GM21786 (cell line): ENCODE measurements around the gene RELN.

ENCODE experiments used
- ATAC-seq: cut with Tn5 transposase; IDR thresholded peaks from one replicate; pipeline ENCODE4 v1.9.1; 2021; ENCODE audit not compliant: unreplicated experiment

Gene RELN

DNA sequence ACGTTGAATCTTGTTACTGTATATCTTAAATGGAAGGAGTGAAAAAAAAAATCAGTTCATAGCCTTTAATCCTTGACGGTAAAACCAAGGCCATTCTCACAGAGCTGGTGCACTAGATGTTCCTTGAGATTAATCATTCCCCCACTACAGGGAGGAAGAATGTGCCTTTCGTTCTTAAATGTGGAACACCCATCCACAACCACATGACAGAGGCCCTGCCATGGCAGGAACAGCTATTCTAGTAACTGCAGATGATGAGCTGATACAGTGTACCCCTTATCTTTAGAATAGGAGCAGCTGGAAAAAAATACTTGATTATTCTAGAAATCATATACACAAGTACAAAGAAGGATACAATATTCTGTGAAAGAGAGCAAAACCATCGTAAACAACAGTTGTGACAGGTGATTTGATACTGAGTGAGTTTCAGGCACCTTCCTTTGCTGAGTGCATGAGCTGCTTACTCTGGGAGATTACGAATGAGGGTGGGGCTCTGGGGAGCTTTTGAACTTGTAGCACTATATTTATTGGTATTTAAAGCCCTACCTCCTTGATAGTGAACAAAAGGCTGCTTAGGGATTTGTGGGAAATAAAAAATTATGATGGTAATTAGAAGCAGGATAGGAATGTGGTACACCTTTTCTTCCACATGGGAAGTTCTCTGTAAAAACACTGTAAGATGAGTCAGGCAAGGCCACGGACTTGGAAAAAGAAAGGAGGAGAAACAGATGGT is 299.1 kb downstream of the RELN start:
- no peak for ATAC-seq

GRCh38 chr7:103689255-103689654 is 300.2 kb downstream of the RELN start:
- ATAC-seq, result no peak

- no peak for ATAC-seq
Observed at GRCh38 chr7:103687951-103688350, 301.5 kb downstream of the RELN start.

GRCh38 chr7:103687272-103687671 is 302.2 kb downstream of the RELN start:
- ATAC-seq, result no peak

- ATAC-seq, result no peak
Observed at GRCh38 chr7:103686763-103687162, 302.7 kb downstream of the RELN start.

GRCh38 chr7:103686064-103686463 is 303.4 kb downstream of the RELN start:
- no peak for ATAC-seq

- no peak for ATAC-seq
Observed at GRCh38 chr7:103685646-103686045, 303.8 kb downstream of the RELN start.

- ATAC-seq, result no peak
Observed at GRCh38 chr7:103683348-103683747, 306.1 kb downstream of the RELN start.

GRCh38 chr7:103680161-103681144 is 309.0 kb downstream of the RELN start:
- no peak for ATAC-seq

- no peak for ATAC-seq
Observed at GRCh38 chr7:103679151-103680132, 310.0 kb downstream of the RELN start.

- ATAC-seq, result no peak
Observed at GRCh38 chr7:103668279-103668941, 321.0 kb downstream of the RELN start.

GRCh38 chr7:103666326-103666725 is 323.1 kb downstream of the RELN start:
- ATAC-seq, result no peak

DNA sequence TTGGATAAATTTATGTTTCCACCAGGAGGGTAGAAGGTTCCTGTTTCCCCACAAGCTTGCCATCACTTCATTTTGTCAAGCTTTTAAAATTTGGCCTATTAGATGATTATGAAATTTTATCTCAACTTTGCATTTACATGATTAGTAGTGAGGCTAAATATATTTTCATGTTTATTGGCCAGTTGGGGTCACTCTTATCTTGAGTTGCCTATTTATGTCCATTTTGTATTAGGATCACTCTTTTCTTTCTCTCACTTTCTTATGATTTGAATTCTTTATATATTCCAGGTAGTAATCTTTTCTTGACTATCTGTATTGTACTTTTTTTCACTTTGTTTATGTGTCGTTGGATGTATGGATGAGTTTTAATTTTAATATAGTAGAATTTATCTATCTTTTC is 324.9 kb downstream of the RELN start:
- ATAC-seq, result no peak

DNA sequence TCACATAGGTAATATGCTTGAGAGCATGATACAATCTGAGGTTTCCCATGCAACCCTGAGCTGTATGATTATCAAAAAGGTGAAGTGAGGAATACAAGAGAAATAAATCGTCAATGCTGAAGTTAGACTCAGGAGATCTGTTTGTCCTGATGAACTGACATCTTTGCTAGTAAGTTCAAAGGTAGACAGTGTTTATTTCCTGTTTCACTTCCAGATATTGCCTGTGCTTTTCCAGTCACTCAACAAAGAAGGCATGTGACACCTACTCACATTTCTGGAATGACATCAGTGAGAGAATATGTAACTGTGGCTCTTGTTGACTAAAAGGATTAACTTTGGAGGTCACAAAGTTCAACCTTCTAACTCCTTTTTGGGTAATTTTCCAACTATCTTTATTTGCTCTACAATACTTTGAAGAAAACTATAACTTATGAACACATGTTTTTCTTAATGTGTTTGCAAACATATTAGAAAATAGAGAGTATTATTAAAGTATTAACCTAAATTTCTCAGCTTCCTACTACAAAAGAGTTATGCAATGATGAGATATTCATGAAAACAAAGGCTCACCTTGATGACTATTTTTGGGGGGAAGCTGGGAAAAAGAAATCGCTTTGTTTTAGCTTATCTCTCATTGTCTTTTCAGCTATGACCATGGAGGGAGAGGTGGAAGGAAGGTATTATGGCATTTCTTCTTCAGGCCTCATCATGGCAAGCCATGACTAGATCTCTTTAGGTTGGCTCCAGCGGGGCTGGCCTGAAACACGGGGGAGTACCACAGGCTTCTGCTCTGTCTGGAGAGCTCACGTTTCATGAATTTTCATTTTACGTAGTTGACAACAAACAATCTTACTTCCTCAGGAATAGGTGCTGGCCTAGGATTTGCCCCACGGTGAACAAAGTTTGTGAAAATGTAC is 328.7 kb downstream of the RELN start:
- no peak for ATAC-seq

DNA sequence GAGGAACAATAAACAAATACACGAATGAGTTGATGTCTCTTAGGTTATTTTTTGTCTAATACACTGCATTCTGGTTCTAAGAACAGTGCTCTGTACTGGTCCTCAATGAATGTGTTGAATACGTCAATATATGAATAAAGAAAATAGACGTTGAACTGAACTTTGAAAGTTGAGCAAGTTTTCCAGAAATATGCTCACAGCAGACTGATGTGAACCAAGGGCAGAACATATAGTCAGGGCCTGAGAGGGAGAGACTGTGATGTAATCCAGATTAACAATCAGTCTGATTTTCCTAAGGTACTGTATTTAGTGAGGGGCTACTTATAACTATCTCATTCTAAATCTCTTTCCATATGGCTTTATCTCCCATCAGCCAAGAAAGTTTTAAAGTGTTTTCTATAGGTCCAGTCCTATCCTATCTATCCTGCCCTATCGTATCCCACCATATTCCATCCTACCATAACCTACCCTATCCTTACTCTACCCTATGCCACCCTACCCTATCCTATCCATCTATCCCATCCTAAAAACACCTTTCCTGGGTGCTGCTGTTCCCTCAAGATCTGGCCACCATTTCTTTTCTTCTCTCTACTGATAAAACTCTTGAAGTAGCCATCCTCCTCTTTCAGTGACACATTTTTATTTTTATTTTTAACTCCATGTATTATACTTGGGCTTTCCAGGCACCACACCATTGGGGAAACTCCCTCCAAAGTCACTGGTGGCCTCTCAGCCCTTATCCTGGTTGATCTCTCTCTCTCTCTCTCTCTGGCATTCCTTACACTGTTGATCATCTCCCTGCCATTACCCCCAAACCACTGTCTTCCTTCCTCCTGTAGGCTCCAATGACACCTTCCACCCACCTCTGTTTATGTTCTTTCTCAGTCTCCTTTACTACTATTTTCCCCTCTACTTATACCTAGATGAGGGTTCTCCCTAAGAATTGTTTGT is 331.1 kb downstream of the RELN start:
- ATAC-seq, result no peak

- ATAC-seq, result no peak
Observed at GRCh38 chr7:103657474-103657894, 332.0 kb downstream of the RELN start.

DNA sequence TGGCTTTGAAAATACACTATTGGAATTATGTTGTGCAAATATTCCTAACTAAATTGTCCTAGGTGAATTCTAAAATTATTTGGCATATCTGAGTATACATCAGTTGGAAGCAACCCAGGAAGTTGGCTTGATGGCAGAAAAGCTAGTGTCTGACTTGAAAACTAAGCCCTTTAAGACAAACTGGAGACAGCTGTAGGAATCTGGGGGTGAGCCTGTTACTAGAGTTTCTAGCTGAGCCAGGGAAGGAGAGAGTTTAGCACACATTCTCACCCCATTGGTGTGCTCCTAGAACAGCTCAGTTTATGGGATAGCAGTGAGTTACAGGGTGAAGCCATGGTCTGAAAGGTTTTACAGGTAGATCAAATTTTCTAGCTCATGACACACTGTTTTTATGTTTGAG is 333.2 kb downstream of the RELN start:
- no peak for ATAC-seq
